ENCODE data around the gene CRACDL.
"Not testable (repeated sequence)": the region's sequence is repeated elsewhere in the genome, so short reads cannot be mapped to it uniquely, and the experiment has no call there.

GRCh38 chr2:98752711-98753110 is 183.3 kb downstream of the CRACDL start:
- not testable (repeated sequence) for TF ChIP-seq ZNF384 (IDR thresholded peaks at IDR 0.05); SUZ12 (IDR thresholded peaks at IDR 0.05); SP1 (IDR thresholded peaks at IDR 0.05); FOXK2 (IDR thresholded peaks at IDR 0.05); CTBP1 (IDR thresholded peaks at IDR 0.05; ENCODE audit: borderline replicate concordance); LEF1 (IDR thresholded peaks at IDR 0.05; ENCODE audit: borderline replicate concordance); FOXM1 (IDR thresholded peaks at IDR 0.05; ENCODE audit: borderline replicate concordance); ARNT (IDR thresholded peaks at IDR 0.05); TARDBP (IDR thresholded peaks at IDR 0.05); FOXA1 (IDR thresholded peaks at IDR 0.05); BHLHE40 (IDR thresholded peaks at IDR 0.05; ENCODE audit: borderline replicate concordance); NFRKB (IDR thresholded peaks at IDR 0.05); ELF4 (IDR thresholded peaks at IDR 0.05)
- TF ChIP-seq, protein P1, sequence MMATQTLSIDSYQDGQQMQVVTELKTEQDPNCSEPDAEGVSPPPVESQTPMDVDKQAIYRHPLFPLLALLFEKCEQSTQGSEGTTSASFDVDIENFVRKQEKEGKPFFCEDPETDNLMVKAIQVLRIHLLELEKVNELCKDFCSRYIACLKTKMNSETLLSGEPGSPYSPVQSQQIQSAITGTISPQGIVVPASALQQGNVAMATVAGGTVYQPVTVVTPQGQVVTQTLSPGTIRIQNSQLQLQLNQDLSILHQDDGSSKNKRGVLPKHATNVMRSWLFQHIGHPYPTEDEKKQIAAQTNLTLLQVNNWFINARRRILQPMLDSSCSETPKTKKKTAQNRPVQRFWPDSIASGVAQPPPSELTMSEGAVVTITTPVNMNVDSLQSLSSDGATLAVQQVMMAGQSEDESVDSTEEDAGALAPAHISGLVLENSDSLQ (IDR thresholded peaks at IDR 0.05), result not testable (repeated sequence)

All from HEK293T (cell line).